Ovary (tissue), 9 donors: Measurements from ENCODE around the gene CCNJL. TPM values are rescaled to one million over a fixed set of nuclear protein-coding genes. Genes with fewer than 3 reads are reported as not detected.

Source experiments
- DNase-seq, 5 donors: peaks; one replicate each; pipeline ENCODE4 v3.0.0-alpha.2; 2019 to 2020
- H3K27ac ChIP-seq, 2 donors: fragments of 200-600 bp; one replicate each; pipeline versions ENCODE4 v1.5.1 to v1.8.0; 2019 to 2022
- H3K27me3 ChIP-seq: fragments of 200-600 bp; one replicate; pipeline ENCODE4 v1.8.0; 2022
- H3K36me3 ChIP-seq: fragments of 200-600 bp; sonication (generic); one replicate; pipeline ENCODE4 v1.5.1; 2019
- H3K4me1 ChIP-seq: one replicate; pipeline ENCODE4 v1.8.1; 2013; ENCODE audit warnings: mild to moderate bottlenecking, moderate library complexity; ENCODE audit not compliant: insufficient read depth
- H3K4me3 ChIP-seq: fragments of 200-600 bp; sonication (generic); one replicate; pipeline ENCODE4 v1.5.1; 2017
- H3K9me3 ChIP-seq, 2 donors: fragments of 200-600 bp in 1 of 2; sonication (generic) in 1 of 2; one replicate each; pipeline versions ENCODE4 v1.5.1 to v1.8.1; 2013 to 2019; ENCODE audit warnings: mild to moderate bottlenecking in 1 of 2, moderate library complexity in 1 of 2
- CTCF ChIP-seq, 3 donors: fragments of 450-650 bp in 2 of 3; fragments of 200-600 bp in 1 of 3; IDR thresholded peaks; one replicate each; pipeline versions ENCODE4 v1.5.1 to v1.8.0; 2016 to 2022; ENCODE audit warnings: antibody characterized with exemption in 3 of 3, mild to moderate bottlenecking in 1 of 3
- EP300 ChIP-seq: sonication (generic); formaldehyde crosslinking; IDR thresholded peaks from one replicate; pipeline ENCODE4 v1.6.1; 2017; ENCODE audit warnings: antibody characterized with exemption
- POLR2A ChIP-seq: fragments of 450-650 bp; IDR thresholded peaks from one replicate; pipeline ENCODE4 v1.6.1; 2017; ENCODE audit warnings: antibody characterized with exemption, mild to moderate bottlenecking, moderate library complexity
- WGBS, 3 donors: extraction: QIAGEN DNeasy Blood & Tissue Kit in 1 of 3; methylation state at CpG; one replicate each; pipeline versions ENCODE4 v1.1.5 to v1.1.7; 2013 to 2017; 5-methylcytosine and 5-hydroxymethylcytosine counted together
- intact Hi-C, 4 donors: fragments of 100-400 bp; cut with DNase I; formaldehyde crosslinking; loops; one replicate each; pipeline versions ENCODE4 v1.11.0 to v1.15.1; 2022 to 2023
- polyA plus RNA-seq, 2 donors: library from polyadenylated mRNA; stranded (reverse); fragments of 200-250 nt in 1 of 2; fragments of 350-450 nt in 1 of 2; fragmentation: Illumina TruSeq in 1 of 2; extraction: RNeasy Lipid Tissue Mini Kit (QIAGEN cat#74804) in 1 of 2; gene quantifications; one replicate each; pipeline ENCODE4 v1.2.3, GENCODE V29; 2013 to 2014
- total RNA-seq, 7 donors: library from RNA; depleted of rRNA in 2 of 7; stranded (reverse); fragments of >200 nt in 2 of 7; fragmentation: NEBNext Ultra II Directional in 3 of 7; extraction: Animal tissue kit (Norgen Biotek cat#: 25700) in 3 of 7; gene quantifications; one replicate each; pipeline versions ENCODE4 v1.1.0 to v1.2.4, GENCODE V29; 2016 to 2023
- donor health status: DM: no; HTN: no; CAD: no; lungs with moderate emphysema.
- donor health status: DM: no; HTN: no; CAD: no.
- donor health status: Bipolar disorder and iron deficiency.
- donor health status: DM: yes; HTN: yes; CAD: no.
- donor health status: DM: no; HTN: no; CAD: no.
- donor health status: DM: yes; HTN: yes; CAD: no.

CCNJL gene
- total and polyA plus RNA-seq, 9 donors, result 3.4 to 11.8 (median 6.3) TPM

DNA sequence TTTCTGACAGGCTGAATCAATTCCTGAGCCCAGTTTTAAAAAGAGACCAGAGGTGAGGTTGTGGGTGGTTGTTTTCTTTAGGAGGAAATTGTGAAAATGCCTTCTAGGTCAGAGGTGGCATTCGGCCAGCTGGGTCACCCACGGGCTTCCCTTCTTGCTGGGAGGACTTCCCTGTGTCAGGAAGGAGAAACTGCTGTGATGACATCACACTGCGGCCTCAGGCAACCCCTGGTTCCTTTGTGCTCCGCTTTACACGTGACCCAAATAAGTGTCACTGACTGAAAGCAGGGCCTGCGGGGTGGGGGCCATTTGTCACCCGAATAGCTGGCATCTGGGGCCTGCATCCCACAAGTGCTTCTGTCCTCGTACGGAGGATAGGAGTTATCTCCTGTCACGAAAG is 43.3 kb downstream of the CCNJL start:
- Histone ChIP-seq H3K36me3 (no peaks in the 10 kb centered on the region), H3K27ac (peak overlapping the region in 1 of 2 donors; percentile 35), H3K27me3 (no peaks in the 10 kb centered on the region), H3K4me3 (no peak overlapping the region), H3K4me1 (peaks cover 17% of the 10 kb centered on the region), H3K9me3 (no peaks in the 10 kb centered on the region)
- 40 to 60% (median 56%) methylated on average over 10 of the region's 10 CpGs for WGBS, 3 donors
- TF ChIP-seq CTCF (IDR thresholded peaks at IDR 0.05) (no peak), POLR2A (no peak)
- DNase-seq, result peak; percentile 74 to 88 (median 80)
- intact Hi-C loops, result no loop called here

- no peaks in the 10 kb centered on the region for H3K36me3 ChIP-seq
- H3K27me3 ChIP-seq, result no peaks in the 10 kb centered on the region
- peaks cover 17% of the 10 kb centered on the region for H3K4me1 ChIP-seq
- TF ChIP-seq EP300 (no peak), CTCF (IDR thresholded peaks at IDR 0.05) (no peak), POLR2A (no peak)
- no peak overlapping the region for H3K27ac ChIP-seq
- H3K9me3 ChIP-seq, result no peaks in the 10 kb centered on the region
- H3K4me3 ChIP-seq, result no peak overlapping the region
- DNase-seq, result no peak
- intact Hi-C loops, result no loop called here
- 84 to 88% (median 85%) methylated on average over 5 of the region's 5 CpGs for WGBS, 3 donors
Observed at GRCh38 chr5:160268121-160268520, 44.2 kb downstream of the CCNJL start.

GRCh38 chr5:160266752-160267345 is 45.5 kb downstream of the CCNJL start:
- peaks cover 17% of the 10 kb centered on the region for H3K4me1 ChIP-seq
- H3K27ac ChIP-seq, result no peak overlapping the region
- H3K4me3 ChIP-seq, result no peak overlapping the region
- TF ChIP-seq CTCF (IDR thresholded peaks at IDR 0.05), result no peak
- no peaks in the 10 kb centered on the region for H3K27me3 ChIP-seq
- DNase-seq, result peak; percentile 69 to 79 (median 77)
- 35 to 37% (median 36%) methylated on average over 9 of the region's 9 CpGs for WGBS, 3 donors
- no peaks in the 10 kb centered on the region for H3K36me3 ChIP-seq
- intact Hi-C loops, result no loop called here
- H3K9me3 ChIP-seq, result no peaks in the 10 kb centered on the region

- peaks cover 22% of the 10 kb centered on the region for H3K4me1 ChIP-seq
- DNase-seq, result no peak
- H3K9me3 ChIP-seq, result no peaks in the 10 kb centered on the region
- H3K36me3 ChIP-seq, result no peaks in the 10 kb centered on the region
- H3K4me3 ChIP-seq, result no peak overlapping the region
- TF ChIP-seq POLR2A (no peak), CTCF (IDR thresholded peaks at IDR 0.05) (no peak), EP300 (no peak)
- no peaks in the 10 kb centered on the region for H3K27me3 ChIP-seq
- intact Hi-C loops, result no loop called here
- no peak overlapping the region for H3K27ac ChIP-seq
- WGBS, 3 donors, result 80 to 84% (median 81%) methylated on average over 5 of the region's 5 CpGs
Observed at GRCh38 chr5:160266044-160266443, 46.3 kb downstream of the CCNJL start.
